NB4 (cell line): ENCODE data around the gene NAV3.

ENCODE experiments used
- DNase-seq: peaks from one replicate; pipeline ENCODE4 v3.0.0; 2010; ENCODE audit warnings: low read depth
- H3K4me3 ChIP-seq: one replicate; pipeline ENCODE4 v1.5.1; 2011; ENCODE audit warnings: mild to moderate bottlenecking, low read depth, low read length, moderate library complexity
- CTCF ChIP-seq: IDR thresholded peaks from one replicate; pipeline ENCODE4 v1.5.1; 2012; ENCODE audit warnings: low read depth, low read length
- MAX ChIP-seq: IDR thresholded peaks from 2 replicates; pipeline ENCODE4 v1.6.1; 2011; ENCODE audit warnings: low read depth, low read length
- MYC ChIP-seq: IDR thresholded peaks from 2 replicates; pipeline ENCODE4 v1.6.1; 2011; ENCODE audit warnings: low read depth, low read length
- POLR2A ChIP-seq: IDR thresholded peaks from 2 replicates; pipeline ENCODE4 v1.6.1; 2011; ENCODE audit warnings: mild to moderate bottlenecking; ENCODE audit not compliant: insufficient read length; ENCODE audit errors: extremely low read depth

NAV3 gene

GRCh38 chr12:78145398-78145797, 314.7 kb downstream of the NAV3 start:
- TF ChIP-seq MYC (no peak), POLR2A (no peak)
- no peak for DNase-seq
- H3K4me3 ChIP-seq = no peak overlapping the region

GRCh38 chr12:78146365-78146772, 315.7 kb downstream of the NAV3 start:
- DNase-seq = peak; percentile 56
- H3K4me3 ChIP-seq = no peak overlapping the region
- TF ChIP-seq MAX (no peak), POLR2A (no peak), MYC (no peak), CTCF (peak; percentile 59)

DNA sequence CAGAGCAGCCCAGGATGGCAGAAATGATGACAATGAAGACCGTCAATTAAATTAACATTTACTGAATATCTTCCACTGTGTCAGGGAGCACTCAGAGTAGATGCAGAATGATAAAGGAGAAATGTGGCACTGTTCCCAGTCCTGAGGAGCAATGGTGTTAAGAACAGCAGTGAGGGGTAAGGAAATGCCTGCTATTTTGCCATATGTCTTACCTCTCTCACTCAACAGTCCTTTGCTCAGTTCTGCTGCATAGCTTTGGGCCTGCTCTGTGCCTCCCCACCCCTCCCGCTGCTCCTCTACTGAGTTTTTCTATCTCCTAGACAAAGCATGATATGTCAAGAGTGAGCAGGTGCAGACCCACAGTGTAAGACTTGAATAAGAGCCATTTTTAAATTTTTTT, 318.8 kb downstream of the NAV3 start:
- no peak for DNase-seq
- TF ChIP-seq CTCF (no peak), POLR2A (no peak), MYC (no peak), MAX (no peak)
- H3K4me3 ChIP-seq = no peak overlapping the region

- H3K4me3 ChIP-seq = no peak overlapping the region
- TF ChIP-seq MYC (no peak), CTCF (no peak), POLR2A (no peak), MAX (no peak)
- no peak for DNase-seq
Measured at GRCh38 chr12:78155546-78155945, 324.9 kb downstream of the NAV3 start.

DNA sequence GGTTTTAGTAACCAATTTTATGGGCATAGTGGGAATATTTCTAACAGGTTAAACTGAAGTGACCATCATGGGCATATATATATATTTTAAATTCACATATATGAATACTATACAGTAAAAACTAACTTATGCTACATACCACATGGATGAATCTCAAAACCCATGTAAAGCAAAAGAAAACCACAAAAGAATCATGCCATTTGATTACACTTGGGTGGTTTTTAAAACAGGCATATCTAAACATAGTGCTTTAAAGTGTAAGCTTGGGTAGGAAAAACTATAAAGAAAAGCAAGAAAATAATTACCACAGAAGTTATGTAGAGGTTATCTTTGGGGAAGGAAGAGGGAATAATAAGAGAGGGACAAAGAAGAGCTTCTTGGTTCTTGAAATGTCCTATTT, 326.1 kb downstream of the NAV3 start:
- no peak for DNase-seq
- no peak for TF ChIP-seq CTCF
- TF ChIP-seq MYC = no peak
- no peak for TF ChIP-seq MAX
- TF ChIP-seq POLR2A = no peak
- no peak overlapping the region for H3K4me3 ChIP-seq

- no peak for TF ChIP-seq CTCF
- DNase-seq = no peak
- H3K4me3 ChIP-seq = no peak overlapping the region
Measured at GRCh38 chr12:78157199-78157598, 326.5 kb downstream of the NAV3 start.

GRCh38 chr12:78164154-78164553, 333.5 kb downstream of the NAV3 start:
- no peak overlapping the region for H3K4me3 ChIP-seq
- no peak for TF ChIP-seq MYC
- no peak for TF ChIP-seq POLR2A
- TF ChIP-seq MAX = no peak
- TF ChIP-seq CTCF = no peak

More at GRCh38 chr12:78164154-78164553, 333.5 kb downstream of the NAV3 start:
- no peak for DNase-seq
